ENCODE data around the gene TUBB4B.

DNA sequence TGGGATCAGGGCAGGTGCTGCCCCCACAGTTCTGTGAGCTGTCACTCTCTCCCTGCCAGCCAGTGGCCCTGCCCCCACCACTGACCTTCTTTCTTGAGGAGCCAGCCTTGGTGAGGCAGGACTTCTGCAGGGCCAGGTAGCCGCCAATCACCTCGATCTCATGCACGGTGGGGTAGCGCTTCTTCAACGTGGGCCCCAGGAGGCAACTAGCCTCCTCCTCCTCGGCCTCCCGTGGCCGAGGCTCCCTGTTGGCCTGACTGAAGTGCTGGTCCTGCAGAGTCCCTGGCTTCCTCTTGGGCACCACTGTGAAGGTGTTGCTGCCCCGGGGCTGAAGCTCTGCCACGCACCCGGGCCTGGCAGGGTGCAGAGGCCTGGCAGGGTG lies 42.2 kb upstream of the TUBB4B start:
- TF ChIP-seq, protein P1, sequence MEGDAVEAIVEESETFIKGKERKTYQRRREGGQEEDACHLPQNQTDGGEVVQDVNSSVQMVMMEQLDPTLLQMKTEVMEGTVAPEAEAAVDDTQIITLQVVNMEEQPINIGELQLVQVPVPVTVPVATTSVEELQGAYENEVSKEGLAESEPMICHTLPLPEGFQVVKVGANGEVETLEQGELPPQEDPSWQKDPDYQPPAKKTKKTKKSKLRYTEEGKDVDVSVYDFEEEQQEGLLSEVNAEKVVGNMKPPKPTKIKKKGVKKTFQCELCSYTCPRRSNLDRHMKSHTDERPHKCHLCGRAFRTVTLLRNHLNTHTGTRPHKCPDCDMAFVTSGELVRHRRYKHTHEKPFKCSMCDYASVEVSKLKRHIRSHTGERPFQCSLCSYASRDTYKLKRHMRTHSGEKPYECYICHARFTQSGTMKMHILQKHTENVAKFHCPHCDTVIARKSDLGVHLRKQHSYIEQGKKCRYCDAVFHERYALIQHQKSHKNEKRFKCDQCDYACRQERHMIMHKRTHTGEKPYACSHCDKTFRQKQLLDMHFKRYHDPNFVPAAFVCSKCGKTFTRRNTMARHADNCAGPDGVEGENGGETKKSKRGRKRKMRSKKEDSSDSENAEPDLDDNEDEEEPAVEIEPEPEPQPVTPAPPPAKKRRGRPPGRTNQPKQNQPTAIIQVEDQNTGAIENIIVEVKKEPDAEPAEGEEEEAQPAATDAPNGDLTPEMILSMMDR (conservative IDR thresholded peaks at IDR 0.05 in 1 of 2, IDR thresholded peaks at IDR 0.05 in 1 of 2; ENCODE audit: extremely low read depth in 1 of 2, insufficient read depth in 1 of 2, low read depth in 1 of 2, low read length in 2 of 2), result no peak
- TF ChIP-seq EZH2 (IDR thresholded peaks at IDR 0.05; ENCODE audit: borderline replicate concordance, low read length), result no peak
